ENCODE results near the gene AMFR. TPM values are rescaled to one million over a fixed set of nuclear protein-coding genes. Genes with fewer than 3 reads are reported as not detected.

The AMFR gene
- total and polyA plus RNA-seq, 2 of the 13 experiments (the other 11 are each of a cell fraction or from before 2014, with no cell fraction given): 52.9 to 108 TPM

DNA sequence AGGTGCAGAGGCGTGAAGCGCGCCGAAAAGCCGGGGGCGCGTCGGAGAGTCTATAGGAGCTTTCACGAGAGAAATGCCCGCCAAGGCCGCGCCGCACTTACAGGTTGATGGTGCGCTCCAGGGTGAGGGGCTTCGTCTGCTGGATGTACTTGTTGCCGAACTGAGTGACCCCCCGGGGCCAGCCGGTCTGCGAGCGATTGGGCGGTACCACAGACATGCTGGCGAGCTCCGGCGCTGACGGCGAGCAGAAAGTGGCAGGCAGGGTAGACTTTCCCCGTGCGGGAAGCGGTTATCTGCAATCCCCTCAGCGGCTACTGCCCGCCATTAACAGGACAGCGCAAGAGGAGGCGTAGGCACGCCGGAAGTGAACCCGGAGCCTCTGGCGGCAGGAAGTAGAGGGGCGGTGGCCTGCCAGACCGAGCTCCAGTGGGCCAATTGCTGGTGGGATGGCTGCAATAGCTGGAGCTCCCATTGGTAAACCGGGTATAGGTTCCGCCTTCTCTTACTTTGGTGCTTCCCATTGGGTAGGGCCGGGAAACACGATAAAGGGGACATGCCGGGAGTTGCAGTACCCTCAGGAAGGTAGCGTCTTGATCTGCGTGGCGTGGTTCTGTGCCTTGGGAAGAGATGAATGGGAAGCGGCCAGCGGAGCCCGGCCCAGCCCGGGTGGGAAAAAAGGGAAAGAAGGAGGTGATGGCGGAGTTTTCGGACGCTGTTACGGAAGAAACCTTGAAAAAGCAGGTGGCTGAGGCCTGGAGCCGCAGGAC, 25.8 kb upstream of the AMFR start, which contains the start of the genes NUDT21 and OGFOD1 (continued):
- TF ChIP-seq, protein P1, sequence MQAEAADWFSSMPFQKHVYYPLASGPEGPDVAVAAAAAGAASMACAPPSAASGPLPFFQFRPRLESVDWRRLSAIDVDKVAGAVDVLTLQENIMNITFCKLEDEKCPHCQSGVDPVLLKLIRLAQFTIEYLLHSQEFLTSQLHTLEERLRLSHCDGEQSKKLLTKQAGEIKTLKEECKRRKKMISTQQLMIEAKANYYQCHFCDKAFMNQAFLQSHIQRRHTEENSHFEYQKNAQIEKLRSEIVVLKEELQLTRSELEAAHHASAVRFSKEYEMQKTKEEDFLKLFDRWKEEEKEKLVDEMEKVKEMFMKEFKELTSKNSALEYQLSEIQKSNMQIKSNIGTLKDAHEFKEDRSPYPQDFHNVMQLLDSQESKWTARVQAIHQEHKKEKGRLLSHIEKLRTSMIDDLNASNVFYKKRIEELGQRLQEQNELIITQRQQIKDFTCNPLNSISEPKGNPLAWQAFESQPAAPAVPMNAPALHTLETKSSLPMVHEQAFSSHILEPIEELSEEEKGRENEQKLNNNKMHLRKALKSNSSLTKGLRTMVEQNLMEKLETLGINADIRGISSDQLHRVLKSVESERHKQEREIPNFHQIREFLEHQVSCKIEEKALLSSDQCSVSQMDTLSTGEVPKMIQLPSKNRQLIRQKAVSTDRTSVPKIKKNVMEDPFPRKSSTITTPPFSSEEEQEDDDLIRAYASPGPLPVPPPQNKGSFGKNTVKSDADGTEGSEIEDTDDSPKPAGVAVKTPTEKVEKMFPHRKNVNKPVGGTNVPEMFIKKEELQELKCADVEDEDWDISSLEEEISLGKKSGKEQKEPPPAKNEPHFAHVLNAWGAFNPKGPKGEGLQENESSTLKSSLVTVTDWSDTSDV (CRISPR knock-in tag; IDR thresholded peaks at IDR 0.05): peak; percentile 76
- TF ChIP-seq HNRNPH1 (optimal IDR thresholded peaks at IDR 0.05; ENCODE audit: low read depth, low read length): no peak
- TF ChIP-seq, protein P2, sequence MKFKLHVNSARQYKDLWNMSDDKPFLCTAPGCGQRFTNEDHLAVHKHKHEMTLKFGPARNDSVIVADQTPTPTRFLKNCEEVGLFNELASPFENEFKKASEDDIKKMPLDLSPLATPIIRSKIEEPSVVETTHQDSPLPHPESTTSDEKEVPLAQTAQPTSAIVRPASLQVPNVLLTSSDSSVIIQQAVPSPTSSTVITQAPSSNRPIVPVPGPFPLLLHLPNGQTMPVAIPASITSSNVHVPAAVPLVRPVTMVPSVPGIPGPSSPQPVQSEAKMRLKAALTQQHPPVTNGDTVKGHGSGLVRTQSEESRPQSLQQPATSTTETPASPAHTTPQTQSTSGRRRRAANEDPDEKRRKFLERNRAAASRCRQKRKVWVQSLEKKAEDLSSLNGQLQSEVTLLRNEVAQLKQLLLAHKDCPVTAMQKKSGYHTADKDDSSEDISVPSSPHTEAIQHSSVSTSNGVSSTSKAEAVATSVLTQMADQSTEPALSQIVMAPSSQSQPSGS (CRISPR knock-in tag; IDR thresholded peaks at IDR 0.05): peak; percentile 61; the same call in 1 of the 2 replicates
- TF ChIP-seq ZNF235 (CRISPR knock-in tag; IDR thresholded peaks at IDR 0.05; ENCODE audit: borderline replicate concordance): 0 out of 2 replicates have a peak, but pooled peaks have one; percentile 10
- no peak for TF ChIP-seq ZNF136 (CRISPR knock-in tag; IDR thresholded peaks at IDR 0.05; ENCODE audit: low read depth)
- TF ChIP-seq CEBPB (IDR thresholded peaks at IDR 0.05; ENCODE audit: borderline replicate concordance, low read depth, low read length): peak; percentile 74; the same call in 1 of the 2 replicates
- TF ChIP-seq, protein P3, sequence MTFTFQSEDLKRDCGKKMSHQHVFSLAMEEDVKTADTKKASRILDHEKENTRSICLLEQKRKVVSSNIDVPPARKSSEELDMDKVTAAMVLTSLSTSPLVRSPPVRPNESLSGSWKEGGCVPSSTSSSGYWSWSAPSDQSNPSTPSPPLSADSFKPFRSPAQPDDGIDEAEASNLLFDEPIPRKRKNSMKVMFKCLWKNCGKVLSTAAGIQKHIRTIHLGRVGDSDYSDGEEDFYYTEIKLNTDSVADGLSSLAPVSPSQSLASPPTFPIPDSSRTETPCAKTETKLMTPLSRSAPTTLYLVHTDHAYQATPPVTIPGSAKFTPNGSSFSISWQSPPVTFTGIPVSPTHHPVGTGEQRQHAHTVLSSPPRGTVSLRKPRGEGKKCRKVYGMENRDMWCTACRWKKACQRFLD (CRISPR knock-in tag; IDR thresholded peaks at IDR 0.05; ENCODE audit: borderline replicate concordance): peak; percentile 76; the same call in 1 of the 2 replicates
- TF ChIP-seq ZNF652 (CRISPR knock-in tag; IDR thresholded peaks at IDR 0.05; ENCODE audit: borderline replicate concordance, low read depth): no peak
- TF ChIP-seq, protein P4, sequence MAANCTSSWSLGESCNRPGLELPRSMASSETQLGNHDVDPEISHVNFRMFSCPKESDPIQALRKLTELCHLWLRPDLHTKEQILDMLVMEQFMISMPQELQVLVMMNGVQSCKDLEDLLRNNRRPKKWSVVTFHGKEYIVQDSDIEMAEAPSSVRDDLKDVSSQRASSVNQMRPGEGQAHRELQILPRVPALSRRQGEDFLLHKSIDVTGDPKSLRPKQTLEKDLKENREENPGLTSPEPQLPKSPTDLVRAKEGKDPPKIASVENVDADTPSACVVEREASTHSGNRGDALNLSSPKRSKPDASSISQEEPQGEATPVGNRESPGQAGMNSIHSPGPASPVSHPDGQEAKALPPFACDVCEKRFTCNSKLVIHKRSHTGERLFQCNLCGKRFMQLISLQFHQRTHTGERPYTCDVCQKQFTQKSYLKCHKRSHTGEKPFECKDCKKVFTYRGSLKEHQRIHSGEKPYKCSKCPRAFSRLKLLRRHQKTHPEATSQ (CRISPR knock-in tag; IDR thresholded peaks at IDR 0.05; ENCODE audit: borderline replicate concordance): no peak; the same call in 1 of the 2 replicates
- TF ChIP-seq ZBTB7B (CRISPR knock-in tag; IDR thresholded peaks at IDR 0.05): no peak; the same call in 1 of the 2 replicates
- TF ChIP-seq, protein P5, sequence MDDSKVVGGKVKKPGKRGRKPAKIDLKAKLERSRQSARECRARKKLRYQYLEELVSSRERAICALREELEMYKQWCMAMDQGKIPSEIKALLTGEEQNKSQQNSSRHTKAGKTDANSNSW (CRISPR knock-in tag; IDR thresholded peaks at IDR 0.05; ENCODE audit: borderline replicate concordance): peak; percentile 19
- no peak for TF ChIP-seq RFXANK (CRISPR knock-in tag; IDR thresholded peaks at IDR 0.05)
- TF ChIP-seq IRX3 (CRISPR knock-in tag; IDR thresholded peaks at IDR 0.05; ENCODE audit: borderline replicate concordance, low read depth): no peak
- no peak for TF ChIP-seq NR2F6 (IDR thresholded peaks at IDR 0.05)
- no peak; the same call in 1 of the 2 replicates for TF ChIP-seq NR2F6 (CRISPR knock-in tag; IDR thresholded peaks at IDR 0.05)
- TF ChIP-seq, protein P6, sequence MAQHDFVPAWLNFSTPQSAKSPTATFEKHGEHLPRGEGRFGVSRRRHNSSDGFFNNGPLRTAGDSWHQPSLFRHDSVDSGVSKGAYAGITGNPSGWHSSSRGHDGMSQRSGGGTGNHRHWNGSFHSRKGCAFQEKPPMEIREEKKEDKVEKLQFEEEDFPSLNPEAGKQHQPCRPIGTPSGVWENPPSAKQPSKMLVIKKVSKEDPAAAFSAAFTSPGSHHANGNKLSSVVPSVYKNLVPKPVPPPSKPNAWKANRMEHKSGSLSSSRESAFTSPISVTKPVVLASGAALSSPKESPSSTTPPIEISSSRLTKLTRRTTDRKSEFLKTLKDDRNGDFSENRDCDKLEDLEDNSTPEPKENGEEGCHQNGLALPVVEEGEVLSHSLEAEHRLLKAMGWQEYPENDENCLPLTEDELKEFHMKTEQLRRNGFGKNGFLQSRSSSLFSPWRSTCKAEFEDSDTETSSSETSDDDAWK (CRISPR knock-in tag; IDR thresholded peaks at IDR 0.05): no peak
- TF ChIP-seq ZNF615 (CRISPR knock-in tag; IDR thresholded peaks at IDR 0.05; ENCODE audit: borderline replicate concordance): no peak
- TF ChIP-seq RFX3 (CRISPR knock-in tag; IDR thresholded peaks at IDR 0.05): no peak
- no peak for TF ChIP-seq HNF4A (CRISPR knock-in tag; IDR thresholded peaks at IDR 0.05)
- peak; percentile 94 for TF ChIP-seq GATAD1 (CRISPR knock-in tag; IDR thresholded peaks at IDR 0.05)
- TF ChIP-seq SMAD3 (CRISPR knock-in tag; IDR thresholded peaks at IDR 0.05): no peak; the same call in 1 of the 2 replicates
- TF ChIP-seq PLRG1 (conservative IDR thresholded peaks at IDR 0.05): no peak
